ENCODE measurements around the gene ASIC4. TPM values are rescaled to one million over a fixed set of nuclear protein-coding genes. Genes with fewer than 3 reads are reported as not detected.

ASIC4 gene
- total RNA-seq, 1 experiment from 2014 or later, result not detected

GRCh38 chr2:219497495-219498279 lies 16.6 kb upstream of the ASIC4 start:
- DNase-seq (ENCODE audit: low read depth), result peak; percentile 66

- DNase-seq (ENCODE audit: low read depth), result peak; percentile 99
These were observed 15.8 kb upstream of the ASIC4 start, which contains the start of gene GMPPA for GRCh38 chr2:219498280-219499057. GMPPA (plus strand) TSS chr2:219498891; CDS start chr2:219499976, 1,085 bp downstream.

GRCh38 chr2:219499058-219499307 lies 15.3 kb upstream of the ASIC4 start:
- DNase-seq (ENCODE audit: low read depth), result no peak

DNA sequence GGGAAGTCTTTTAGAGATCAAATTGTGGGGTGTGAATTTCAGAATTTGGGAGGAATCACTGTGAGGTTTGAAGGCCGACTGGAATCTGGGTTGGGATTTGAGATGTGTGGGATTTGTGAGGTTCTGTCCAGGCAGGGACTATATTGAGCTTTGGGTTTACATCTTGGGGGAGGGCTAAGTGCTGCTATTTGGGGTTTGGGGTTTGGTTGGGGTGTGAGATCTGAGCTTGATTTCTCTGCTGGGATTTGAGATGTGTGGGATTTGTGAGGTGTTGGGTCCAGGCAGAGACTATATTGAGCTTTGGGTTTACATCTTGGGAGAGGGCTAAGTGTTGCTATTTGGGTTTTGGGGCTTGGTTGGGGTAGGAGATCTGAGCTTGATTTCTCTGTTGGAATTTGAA lies 14.7 kb upstream of the ASIC4 start:
- no peak for DNase-seq (ENCODE audit: low read depth)

GRCh38 chr2:219500135-219500534 lies 14.1 kb upstream of the ASIC4 start:
- DNase-seq (ENCODE audit: low read depth), result peak; percentile 15

DNA sequence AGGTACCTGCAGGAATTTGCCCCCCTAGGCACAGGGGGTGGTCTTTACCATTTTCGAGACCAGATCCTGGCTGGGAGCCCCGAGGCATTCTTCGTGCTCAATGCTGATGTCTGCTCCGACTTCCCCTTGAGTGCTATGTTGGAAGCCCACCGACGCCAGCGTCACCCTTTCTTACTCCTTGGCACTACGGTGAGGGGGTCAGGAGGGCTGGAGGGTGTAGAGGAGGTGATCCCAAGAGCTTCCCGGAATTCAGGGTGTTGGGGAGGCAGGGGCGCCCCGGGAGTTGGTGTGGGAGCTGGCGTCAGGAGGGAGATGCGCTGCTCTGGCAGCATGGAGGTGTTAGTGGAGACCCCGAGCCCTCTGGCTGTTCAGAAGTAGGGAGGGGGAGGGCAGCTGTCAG lies 12.4 kb upstream of the ASIC4 start:
- no peak for DNase-seq (ENCODE audit: low read depth)

DNA sequence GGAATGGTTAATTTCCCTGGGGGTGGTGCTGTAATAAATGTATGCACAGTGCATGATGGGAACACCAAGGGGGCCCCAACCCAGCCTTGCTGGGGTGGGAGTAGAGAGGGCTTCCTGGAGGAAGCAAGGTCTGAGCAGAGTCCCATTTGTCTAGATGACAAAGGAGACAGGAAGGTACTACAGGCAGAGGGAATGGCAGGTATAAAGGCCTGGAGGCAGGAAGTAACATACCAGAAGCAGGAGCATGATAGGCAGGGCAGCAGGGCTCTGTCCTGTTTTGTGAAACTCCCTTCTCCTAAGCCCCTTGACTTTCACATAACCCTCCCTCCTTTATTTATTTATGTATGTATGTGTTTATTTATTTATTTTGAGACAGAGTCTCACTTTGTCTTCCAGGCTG lies 11.7 kb upstream of the ASIC4 start:
- DNase-seq (ENCODE audit: low read depth), result no peak

- DNase-seq (ENCODE audit: low read depth), result no peak
These were observed 8.7 kb upstream of the ASIC4 start for GRCh38 chr2:219505585-219505984.

- DNase-seq (ENCODE audit: low read depth), result no peak
These were observed 8.0 kb upstream of the ASIC4 start for GRCh38 chr2:219506153-219506801.

GRCh38 chr2:219506802-219507526 lies 7.3 kb upstream of the ASIC4 start:
- no peak for DNase-seq (ENCODE audit: low read depth)

GRCh38 chr2:219507581-219508443 lies 6.5 kb upstream of the ASIC4 start:
- no peak for DNase-seq (ENCODE audit: low read depth)

DNA sequence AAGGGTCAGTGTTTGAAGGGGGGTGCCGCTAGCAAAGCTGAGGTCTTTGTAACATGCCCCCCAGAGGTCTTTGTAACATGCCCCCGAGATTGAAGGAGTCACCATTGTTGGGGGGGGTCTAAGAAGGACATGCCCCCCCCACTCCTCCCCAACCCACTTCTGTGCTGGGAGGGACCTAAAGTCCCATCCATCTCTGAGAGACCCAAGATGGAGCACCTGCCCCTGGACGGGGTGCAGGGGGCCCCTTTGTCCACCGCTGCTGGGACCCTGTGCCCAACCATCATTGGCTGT lies 5.9 kb upstream of the ASIC4 start:
- DNase-seq (ENCODE audit: low read depth), result no peak

- no peak for DNase-seq (ENCODE audit: low read depth)
These were observed 5.1 kb upstream of the ASIC4 start for GRCh38 chr2:219508971-219509779.

DNA sequence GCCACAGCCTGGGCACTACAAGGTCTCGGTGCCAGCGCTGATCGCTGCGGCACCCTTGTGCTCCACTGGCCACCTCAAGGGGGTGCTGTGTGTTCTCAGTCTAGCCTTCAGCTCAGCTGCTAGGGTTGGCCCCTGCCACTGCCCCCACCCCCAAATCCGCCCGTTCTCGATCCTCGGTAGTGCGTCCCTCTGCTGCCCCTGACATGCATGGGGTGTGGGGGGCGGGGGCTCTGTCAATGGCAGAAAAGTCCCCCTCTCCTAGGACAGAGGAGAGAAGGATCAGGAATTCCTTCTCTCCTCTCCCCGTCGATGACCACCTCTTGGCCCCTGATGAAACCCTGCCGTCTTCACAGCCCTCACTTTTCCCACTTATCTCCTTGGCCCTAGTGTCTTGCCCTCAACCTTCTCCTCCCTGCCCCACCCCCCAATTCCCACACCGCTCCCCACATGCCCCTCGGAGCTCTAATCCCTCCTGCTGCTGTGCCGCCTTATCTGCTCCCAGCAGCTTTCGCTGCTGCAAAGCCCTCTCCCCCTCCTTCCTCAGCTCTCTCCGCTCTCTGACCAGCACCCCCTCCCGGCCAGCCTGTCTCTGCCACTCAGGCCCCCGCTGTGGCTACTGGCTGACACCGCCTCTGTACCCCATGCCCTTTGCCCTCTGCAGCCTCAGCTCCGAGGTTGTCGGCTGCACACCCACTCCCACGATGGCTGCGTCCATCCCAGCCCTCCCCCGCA lies 4.3 kb upstream of the ASIC4 start:
- DNase-seq (ENCODE audit: low read depth), result peak; percentile 39

- DNase-seq (ENCODE audit: low read depth), result no peak
These were observed 3.7 kb upstream of the ASIC4 start for GRCh38 chr2:219510512-219511135.

GRCh38 chr2:219511547-219512325 lies 2.5 kb upstream of the ASIC4 start:
- DNase-seq (ENCODE audit: low read depth), result no peak

DNA sequence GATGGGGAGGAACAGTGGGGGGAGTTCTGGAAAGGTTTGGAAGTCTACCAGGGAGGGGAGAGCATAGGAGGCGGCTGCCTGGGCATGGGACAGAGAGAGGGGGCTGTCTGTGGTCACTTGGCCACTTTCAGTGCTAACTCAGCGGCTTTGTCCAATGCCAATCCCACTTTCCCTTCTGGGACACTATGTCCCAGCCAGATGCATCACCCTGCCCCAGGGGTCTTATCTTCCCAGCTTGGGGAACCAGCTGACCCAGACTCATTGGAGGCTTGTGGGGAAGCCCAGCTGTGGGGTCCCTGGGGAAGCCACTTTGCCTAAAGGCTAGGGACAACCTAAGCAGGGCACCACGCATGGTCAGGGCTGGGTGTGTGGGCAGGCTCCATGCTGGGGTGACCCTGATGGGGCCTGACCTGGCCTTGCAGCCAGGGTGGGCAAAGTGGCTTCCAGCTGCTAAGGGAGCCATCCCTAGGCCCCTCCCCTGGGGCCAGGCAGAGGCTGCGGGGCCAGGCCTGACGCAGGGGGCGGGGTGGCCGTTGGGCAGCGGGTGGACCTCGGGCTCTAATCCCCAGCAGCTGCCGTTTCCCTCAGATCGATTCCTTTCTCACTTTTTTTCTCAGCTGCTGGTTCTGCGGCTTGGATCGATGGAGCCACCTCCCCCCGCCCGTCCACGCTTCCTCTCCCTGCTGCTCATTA lies 1.6 kb upstream of the ASIC4 start:
- no peak for DNase-seq (ENCODE audit: low read depth)

DNA sequence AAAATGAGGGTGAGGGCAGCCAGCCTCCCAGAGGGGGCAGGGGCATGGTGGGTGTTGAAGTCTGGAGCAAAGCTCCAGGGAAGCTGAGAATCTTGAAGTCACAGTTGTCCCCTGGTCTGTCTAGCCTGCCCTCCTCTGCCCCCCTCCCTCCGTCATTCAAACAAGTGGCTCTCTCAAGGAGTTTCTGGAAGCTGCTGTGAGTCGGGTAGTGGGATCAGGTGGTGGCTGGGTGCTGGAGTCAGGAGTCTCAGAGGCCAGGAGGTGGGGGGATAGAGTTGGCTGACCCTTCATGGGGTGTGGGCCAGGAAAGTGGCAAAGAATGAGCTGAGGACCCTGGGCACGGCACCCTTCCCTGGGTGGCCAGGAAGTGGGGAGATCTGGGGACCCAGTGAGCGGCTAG lies 495 bp upstream of the ASIC4 start:
- no peak for DNase-seq (ENCODE audit: low read depth)

Data from HT1080 (cell line).